SK-N-SH (cell line): ENCODE results near the gene SRRM4. TPM values are rescaled to one million over a fixed set of nuclear protein-coding genes. Genes with fewer than 3 reads are reported as not detected.
A peak's percentile ranks its signal among the peaks of the same experiment; 100 is the strongest.

ENCODE experiments used
- CTCF ChIA-PET: fragments of 300-600, 350-600 bp; formaldehyde crosslinking; extraction: SDS; loops from one replicate; lab custom pipeline; 2021; lab: Yijun Ruan, JAX
- POLR2A ChIA-PET: fragments of 350-600 bp; sonication (Branson Sonifier 250); formaldehyde crosslinking; extraction: SDS; loops from one replicate; lab custom pipeline; 2020; ENCODE audit warnings: antibody characterized with exemption, inconsistent platforms; lab: Yijun Ruan, JAX
- DNase-seq: peaks from one replicate; pipeline ENCODE4 v3.0.0; 2012
- H2AFZ ChIP-seq: fragments of 200-600 bp; sonication (generic); 2 replicates; pipeline ENCODE4 v1.8.1; 2016; ENCODE audit warnings: antibody characterized with exemption, mild to moderate bottlenecking, low read depth
- H3F3A ChIP-seq: fragments of 200-600 bp; sonication (generic); replicated peaks from 2 replicates; pipeline ENCODE3; 2016; ENCODE audit warnings: antibody characterized with exemption, mild to moderate bottlenecking; ENCODE audit not compliant: insufficient read depth
- H3K27ac ChIP-seq, 2 experiments: fragments of 200-500 bp in 1 of 2; fragments of 200-600 bp in 1 of 2; sonication (Bioruptor generic) in 1 of 2; sonication (generic), shearing (Covaris generic) in 1 of 2; 2 replicates each; pipeline versions ENCODE4 v1.5.1 to v1.6.1; 2014 to 2016; ENCODE audit warnings: low read depth in 2 of 2, inconsistent platforms in 1 of 2, low read length in 1 of 2, mild to moderate bottlenecking in 1 of 2, mixed read lengths in 1 of 2
- H3K27me3 ChIP-seq: fragments of 200-600 bp; sonication (generic), shearing (Covaris generic); 2 replicates; pipeline ENCODE4 v1.6.1; 2016; ENCODE audit warnings: mixed run types; ENCODE audit not compliant: insufficient read depth
- H3K36me3 ChIP-seq, 2 experiments: fragments of 200-500 bp in 1 of 2; fragments of 200-600 bp in 1 of 2; sonication (Bioruptor generic) in 1 of 2; sonication (generic) in 1 of 2; replicated peaks in 1 of 2; 2 replicates each; pipeline versions ENCODE3 to v1.5.1; 2014 to 2016; ENCODE audit warnings: low read length in 1 of 2, mild to moderate bottlenecking in 1 of 2; ENCODE audit not compliant: insufficient read depth in 2 of 2, control insufficient read depth in 1 of 2
- H3K4me1 ChIP-seq, 2 experiments: fragments of 200-500 bp in 1 of 2; fragments of 200-600 bp in 1 of 2; sonication (Bioruptor generic) in 1 of 2; sonication (generic), shearing (Covaris generic) in 1 of 2; 2 replicates each; pipeline versions ENCODE4 v1.5.1 to v1.6.1; 2014 to 2016; ENCODE audit warnings: low read depth in 1 of 2, low read length in 1 of 2, mixed run types in 1 of 2; ENCODE audit not compliant: insufficient read depth in 2 of 2, control insufficient read depth in 1 of 2
- H3K4me2 ChIP-seq: fragments of 200-600 bp; sonication (generic), shearing (Covaris generic); 2 replicates; pipeline ENCODE4 v1.6.1; 2017; ENCODE audit warnings: mixed run types
- H3K4me3 ChIP-seq, 2 experiments: fragments of 200-500 bp in 1 of 2; fragments of 200-600 bp in 1 of 2; sonication (Bioruptor generic) in 1 of 2; sonication (generic), shearing (Covaris generic) in 1 of 2; 2 replicates each; pipeline versions ENCODE4 v1.5.1 to v1.8.1; 2014 to 2016; ENCODE audit warnings: low read depth in 2 of 2, inconsistent platforms in 1 of 2, low read length in 1 of 2, mild to moderate bottlenecking in 1 of 2, mixed read lengths in 1 of 2, moderate library complexity in 1 of 2
- H3K79me2 ChIP-seq: fragments of 200-600 bp; sonication (generic); 2 replicates; pipeline ENCODE4 v1.8.1; 2017; ENCODE audit warnings: mild to moderate bottlenecking; ENCODE audit not compliant: insufficient read depth
- H3K9ac ChIP-seq: fragments of 200-600 bp; sonication (generic); 2 replicates; pipeline ENCODE4 v1.6.1; 2017; ENCODE audit warnings: mixed run types
- H3K9me2 ChIP-seq: fragments of 200-600 bp; sonication (generic); 2 replicates; pipeline ENCODE4 v1.6.1; 2017; ENCODE audit warnings: mixed run types
- H3K9me3 ChIP-seq: fragments of 200-600 bp; sonication (generic); 2 replicates; pipeline ENCODE4 v1.6.1; 2017; ENCODE audit warnings: mixed run types, mild to moderate bottlenecking, moderate library complexity
- H4K20me1 ChIP-seq: fragments of 200-600 bp; sonication (generic); 2 replicates; pipeline ENCODE4 v1.6.1; 2017; ENCODE audit warnings: mild to moderate bottlenecking, mixed run types; ENCODE audit not compliant: insufficient read depth
- JUND ChIP-seq: IDR thresholded peaks from 2 replicates; pipeline ENCODE4 v1.4.0; 2012
- MEF2A ChIP-seq: IDR thresholded peaks from 2 replicates; pipeline ENCODE4 v1.4.0; 2012; ENCODE audit warnings: low read depth, borderline replicate concordance
- MXI1 ChIP-seq: IDR thresholded peaks from 2 replicates; pipeline ENCODE4 v1.6.1; 2012; ENCODE audit warnings: mild to moderate bottlenecking, low read depth, low read length, improper control_type of control experiment
- RAD21 ChIP-seq: IDR thresholded peaks from 2 replicates; pipeline ENCODE4 v1.6.1; 2012; ENCODE audit warnings: mild to moderate bottlenecking, low read length
- RCOR1 ChIP-seq: fragments of 150-350 bp; IDR thresholded peaks from 2 replicates; pipeline ENCODE4 v1.6.1; 2017; ENCODE audit warnings: antibody characterized with exemption, low read length
- REST ChIP-seq: IDR thresholded peaks from 2 replicates; pipeline ENCODE4 v1.6.1; 2012; ENCODE audit warnings: mild to moderate bottlenecking, low read depth, low read length, moderate library complexity
- RXRA ChIP-seq: IDR thresholded peaks from 2 replicates; pipeline ENCODE4 v1.4.0; 2012; ENCODE audit warnings: low read depth, mild to moderate bottlenecking, borderline replicate concordance
- SMC3 ChIP-seq: IDR thresholded peaks from 2 replicates; pipeline ENCODE4 v1.6.1; 2012; ENCODE audit warnings: low read depth, low read length, improper control_type of control experiment
- TAF1 ChIP-seq: IDR thresholded peaks from 2 replicates; pipeline ENCODE4 v1.6.1; 2012; ENCODE audit warnings: low read depth, mild to moderate bottlenecking, low read length, moderate library complexity, borderline replicate concordance
- USF1 ChIP-seq: IDR thresholded peaks from 2 replicates; pipeline ENCODE4 v1.4.0; 2012; ENCODE audit warnings: low read depth, borderline replicate concordance
- USF2 ChIP-seq: fragments of 150-350 bp; IDR thresholded peaks from 2 replicates; pipeline ENCODE4 v1.6.1; 2017; ENCODE audit warnings: antibody characterized with exemption, low read length, low read depth, borderline replicate concordance
- YY1 ChIP-seq: IDR thresholded peaks from 2 replicates; pipeline ENCODE4 v1.4.0; 2012; ENCODE audit warnings: low read depth, mild to moderate bottlenecking
- WGBS: methylation state at CpG from one replicate; pipeline ENCODE4 v1.1.6; 2017; ENCODE audit warnings: low lambda C conversion rate; 5-methylcytosine and 5-hydroxymethylcytosine counted together
- polyA plus RNA-seq, 3 experiments: library from polyadenylated mRNA; depleted of rRNA; stranded (reverse); fragments of >200 nt; gene quantifications; 2 replicates each; pipeline ENCODE4 v1.2.3, GENCODE V29; 2012
- TF ChIP-seq, protein P1 (sequence below): fragments of 150-350 bp; IDR thresholded peaks from 2 replicates; pipeline ENCODE4 v1.6.1; 2016; ENCODE audit warnings: mild to moderate bottlenecking, low read depth, low read length
- TF ChIP-seq, protein P2 (sequence below): fragments of 200-600 bp; sonication (generic); IDR thresholded peaks from 2 replicates; pipeline ENCODE4 v1.6.1; 2017; ENCODE audit warnings: antibody characterized with exemption, mild to moderate bottlenecking, moderate library complexity

Gene SRRM4
- polyA plus RNA-seq, 1 of the 3 experiments (the other 2 are of a cell fraction): 0.03 TPM

DNA sequence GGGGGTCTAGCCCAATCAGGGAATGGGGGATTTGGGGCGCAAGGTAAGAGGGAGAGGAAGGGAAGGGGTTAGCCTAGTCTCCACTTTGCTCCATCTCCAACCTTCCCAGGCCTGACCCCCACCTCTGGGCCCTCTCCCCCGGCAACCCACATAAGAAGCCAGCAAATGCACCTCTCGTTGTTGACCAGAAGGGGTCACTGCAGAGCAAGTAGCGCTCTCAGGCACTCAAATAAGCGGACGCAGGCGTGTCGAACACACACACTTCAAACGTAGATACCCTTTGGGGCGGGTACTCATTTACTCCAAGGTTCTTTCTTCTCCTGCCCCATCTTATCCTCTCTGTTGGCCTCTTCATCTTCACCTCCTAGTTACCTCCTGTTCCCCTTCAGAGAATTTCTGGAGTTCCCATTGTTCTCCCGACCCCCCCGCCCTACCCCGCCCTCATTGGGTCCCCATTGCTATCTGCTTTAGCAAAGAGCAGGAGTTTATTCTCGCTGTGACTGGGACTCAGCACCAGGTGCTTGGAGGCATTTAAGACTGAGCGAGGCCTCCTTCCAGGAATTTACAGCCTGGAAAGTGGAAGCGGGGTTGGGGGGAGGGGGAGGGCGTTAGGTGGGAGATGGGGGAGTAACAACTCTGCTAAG lies 1.5 kb upstream of the SRRM4 start:
- Histone ChIP-seq H3K9ac (no peak overlapping the region), H3F3A (no peaks in the 10 kb centered on the region), H3K27ac (peak overlapping the region in 1 of 2 experiments; percentile 89; a peak in 2 of 4 replicates), H3K9me2 (no peaks in the 10 kb centered on the region), H4K20me1 (no peaks in the 10 kb centered on the region), H3K9me3 (no peaks in the 10 kb centered on the region), H3K4me1 (peaks cover 0 to 8% of the 10 kb centered on the region in 2 experiments; a peak in 1 of 4 replicates), H3K36me3 (no peaks in the 10 kb centered on the region), H3K27me3 (no peaks in the 10 kb centered on the region), H3K4me3 (peak overlapping the region; percentile 54 to 55; a peak in 2 of 4 replicates), H2AFZ (no peak overlapping the region), H3K79me2 (no peaks in the 10 kb centered on the region), H3K4me2 (no peak overlapping the region)
- DNase-seq: peak; percentile 73
- ChIA-PET POLR2A (no interaction called here), CTCF (interaction anchor here (0.6 to 3.0 kb wide), 34 partner anchors 10 to 435 kb away, joined by 3 to 21 read pairs (median 4); no protein-coding TSS in a partner anchor)
- TF ChIP-seq MXI1: peak; percentile 63
- peak; percentile 73 for TF ChIP-seq SMC3
- no peak for TF ChIP-seq TAF1
- TF ChIP-seq RXRA: no peak
- TF ChIP-seq JUND: no peak
- no peak for TF ChIP-seq YY1
- TF ChIP-seq MEF2A: no peak
- TF ChIP-seq, protein P1, sequence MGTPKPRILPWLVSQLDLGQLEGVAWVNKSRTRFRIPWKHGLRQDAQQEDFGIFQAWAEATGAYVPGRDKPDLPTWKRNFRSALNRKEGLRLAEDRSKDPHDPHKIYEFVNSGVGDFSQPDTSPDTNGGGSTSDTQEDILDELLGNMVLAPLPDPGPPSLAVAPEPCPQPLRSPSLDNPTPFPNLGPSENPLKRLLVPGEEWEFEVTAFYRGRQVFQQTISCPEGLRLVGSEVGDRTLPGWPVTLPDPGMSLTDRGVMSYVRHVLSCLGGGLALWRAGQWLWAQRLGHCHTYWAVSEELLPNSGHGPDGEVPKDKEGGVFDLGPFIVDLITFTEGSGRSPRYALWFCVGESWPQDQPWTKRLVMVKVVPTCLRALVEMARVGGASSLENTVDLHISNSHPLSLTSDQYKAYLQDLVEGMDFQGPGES: no peak
- no peak for TF ChIP-seq USF1
- no peak for TF ChIP-seq REST
- peak; percentile 87 for TF ChIP-seq RAD21
- TF ChIP-seq RCOR1: peak; percentile 56
- no peak for TF ChIP-seq USF2
- TF ChIP-seq, protein P2, sequence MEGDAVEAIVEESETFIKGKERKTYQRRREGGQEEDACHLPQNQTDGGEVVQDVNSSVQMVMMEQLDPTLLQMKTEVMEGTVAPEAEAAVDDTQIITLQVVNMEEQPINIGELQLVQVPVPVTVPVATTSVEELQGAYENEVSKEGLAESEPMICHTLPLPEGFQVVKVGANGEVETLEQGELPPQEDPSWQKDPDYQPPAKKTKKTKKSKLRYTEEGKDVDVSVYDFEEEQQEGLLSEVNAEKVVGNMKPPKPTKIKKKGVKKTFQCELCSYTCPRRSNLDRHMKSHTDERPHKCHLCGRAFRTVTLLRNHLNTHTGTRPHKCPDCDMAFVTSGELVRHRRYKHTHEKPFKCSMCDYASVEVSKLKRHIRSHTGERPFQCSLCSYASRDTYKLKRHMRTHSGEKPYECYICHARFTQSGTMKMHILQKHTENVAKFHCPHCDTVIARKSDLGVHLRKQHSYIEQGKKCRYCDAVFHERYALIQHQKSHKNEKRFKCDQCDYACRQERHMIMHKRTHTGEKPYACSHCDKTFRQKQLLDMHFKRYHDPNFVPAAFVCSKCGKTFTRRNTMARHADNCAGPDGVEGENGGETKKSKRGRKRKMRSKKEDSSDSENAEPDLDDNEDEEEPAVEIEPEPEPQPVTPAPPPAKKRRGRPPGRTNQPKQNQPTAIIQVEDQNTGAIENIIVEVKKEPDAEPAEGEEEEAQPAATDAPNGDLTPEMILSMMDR: peak; percentile 64
- 5% methylated on average over 17 of the region's 17 CpGs for WGBS
